HUES6 (cell line): ENCODE data around the gene ASPRV1.

Experiments used
- H3K27ac ChIP-seq: 2 replicates; pipeline ENCODE4 v1.7.0; 2013; ENCODE audit warnings: low read depth, mild to moderate bottlenecking, low read length, inconsistent platforms
- H3K27me3 ChIP-seq: 2 replicates; pipeline ENCODE4 v1.6.1; 2013; ENCODE audit warnings: low read length; ENCODE audit not compliant: control insufficient read depth, insufficient read depth
- H3K36me3 ChIP-seq: 2 replicates; pipeline ENCODE4 v1.6.1; 2013; ENCODE audit warnings: low read length; ENCODE audit not compliant: control insufficient read depth, insufficient read depth
- H3K4me1 ChIP-seq: 2 replicates; pipeline ENCODE4 v1.6.1; 2013; ENCODE audit warnings: low read length; ENCODE audit not compliant: control insufficient read depth, insufficient read depth
- H3K4me3 ChIP-seq: 2 replicates; pipeline ENCODE4 v1.5.1; 2013; ENCODE audit warnings: low read depth, low read length
- H3K9ac ChIP-seq: one replicate; pipeline ENCODE4 v1.6.1; 2013; ENCODE audit warnings: mild to moderate bottlenecking, low read length
- H3K9me3 ChIP-seq: 2 replicates; pipeline ENCODE4 v1.6.1; 2013; ENCODE audit warnings: low read depth, low read length; ENCODE audit not compliant: control insufficient read depth, insufficient read depth

ASPRV1 gene

GRCh38 chr2:69973335-69973735 lies 11.9 kb upstream of the ASPRV1 start:
- peaks cover 3% of the 10 kb centered on the region for H3K4me1 ChIP-seq
- no peaks in the 10 kb centered on the region for H3K9me3 ChIP-seq
- H3K9ac ChIP-seq, result no peak overlapping the region
- no peak overlapping the region for H3K27ac ChIP-seq
- H3K36me3 ChIP-seq, result no peaks in the 10 kb centered on the region
- no peaks in the 10 kb centered on the region; the same call in 1 of the 2 replicates for H3K27me3 ChIP-seq
- H3K4me3 ChIP-seq, result no peak overlapping the region

GRCh38 chr2:69972822-69973221 lies 11.4 kb upstream of the ASPRV1 start:
- no peaks in the 10 kb centered on the region for H3K9me3 ChIP-seq
- H3K4me1 ChIP-seq, result no peaks in the 10 kb centered on the region; the same call in 1 of the 2 replicates
- H3K36me3 ChIP-seq, result no peaks in the 10 kb centered on the region
- no peak overlapping the region for H3K9ac ChIP-seq
- no peaks in the 10 kb centered on the region; the same call in 1 of the 2 replicates for H3K27me3 ChIP-seq
- no peak overlapping the region for H3K4me3 ChIP-seq
- no peak overlapping the region for H3K27ac ChIP-seq

GRCh38 chr2:69969991-69970390 lies 8.6 kb upstream of the ASPRV1 start:
- Histone ChIP-seq H3K9me3 (no peaks in the 10 kb centered on the region), H3K4me1 (no peaks in the 10 kb centered on the region; the same call in 1 of the 2 replicates), H3K4me3 (no peak overlapping the region), H3K9ac (no peak overlapping the region), H3K27me3 (no peaks in the 10 kb centered on the region; the same call in 1 of the 2 replicates), H3K27ac (no peak overlapping the region), H3K36me3 (no peaks in the 10 kb centered on the region)

- Histone ChIP-seq H3K9ac (no peak overlapping the region), H3K27ac (no peak overlapping the region), H3K27me3 (no peaks in the 10 kb centered on the region; the same call in 1 of the 2 replicates), H3K4me3 (no peak overlapping the region), H3K4me1 (peaks cover 4% of the 10 kb centered on the region; the same call in 1 of the 2 replicates), H3K9me3 (no peaks in the 10 kb centered on the region), H3K36me3 (no peaks in the 10 kb centered on the region)
Observed at GRCh38 chr2:69969126-69969983, 7.9 kb upstream of the ASPRV1 start.

GRCh38 chr2:69968609-69969008 lies 7.2 kb upstream of the ASPRV1 start:
- H3K4me1 ChIP-seq, result peaks cover 11% of the 10 kb centered on the region
- H3K4me3 ChIP-seq, result no peak overlapping the region
- H3K9ac ChIP-seq, result no peak overlapping the region
- no peaks in the 10 kb centered on the region; the same call in 1 of the 2 replicates for H3K27me3 ChIP-seq
- H3K27ac ChIP-seq, result no peak overlapping the region
- no peaks in the 10 kb centered on the region for H3K9me3 ChIP-seq
- H3K36me3 ChIP-seq, result no peaks in the 10 kb centered on the region

GRCh38 chr2:69966496-69966895 lies 5.1 kb upstream of the ASPRV1 start:
- Histone ChIP-seq H3K9me3 (no peaks in the 10 kb centered on the region), H3K4me3 (no peak overlapping the region), H3K4me1 (peaks cover 13% of the 10 kb centered on the region), H3K27ac (no peak overlapping the region), H3K27me3 (no peaks in the 10 kb centered on the region; the same call in 1 of the 2 replicates), H3K36me3 (no peaks in the 10 kb centered on the region), H3K9ac (no peak overlapping the region)

- Histone ChIP-seq H3K4me1 (peaks cover 13% of the 10 kb centered on the region), H3K9me3 (no peaks in the 10 kb centered on the region), H3K4me3 (no peak overlapping the region), H3K36me3 (no peaks in the 10 kb centered on the region), H3K27ac (no peak overlapping the region), H3K9ac (no peak overlapping the region), H3K27me3 (no peaks in the 10 kb centered on the region; the same call in 1 of the 2 replicates)
Observed at GRCh38 chr2:69965756-69966445, 4.5 kb upstream of the ASPRV1 start.

GRCh38 chr2:69964353-69964841 lies 3.0 kb upstream of the ASPRV1 start:
- no peaks in the 10 kb centered on the region for H3K9me3 ChIP-seq
- H3K4me1 ChIP-seq, result peaks cover 13% of the 10 kb centered on the region
- H3K27ac ChIP-seq, result no peak overlapping the region
- H3K27me3 ChIP-seq, result no peaks in the 10 kb centered on the region; the same call in 1 of the 2 replicates
- no peak overlapping the region for H3K4me3 ChIP-seq
- no peaks in the 10 kb centered on the region for H3K36me3 ChIP-seq
- H3K9ac ChIP-seq, result no peak overlapping the region

- no peak overlapping the region for H3K9ac ChIP-seq
- H3K4me3 ChIP-seq, result no peak overlapping the region
- H3K27ac ChIP-seq, result no peak overlapping the region
- H3K27me3 ChIP-seq, result no peaks in the 10 kb centered on the region; the same call in 1 of the 2 replicates
- H3K9me3 ChIP-seq, result no peaks in the 10 kb centered on the region
- peaks cover 13% of the 10 kb centered on the region for H3K4me1 ChIP-seq
- no peaks in the 10 kb centered on the region for H3K36me3 ChIP-seq
Observed at GRCh38 chr2:69962986-69963730, 1.7 kb upstream of the ASPRV1 start.

- peaks cover 13% of the 10 kb centered on the region for H3K4me1 ChIP-seq
- H3K27ac ChIP-seq, result no peak overlapping the region
- H3K9ac ChIP-seq, result no peak overlapping the region
- peaks cover 12% of the 10 kb centered on the region; the same call in 1 of the 2 replicates for H3K27me3 ChIP-seq
- H3K9me3 ChIP-seq, result no peaks in the 10 kb centered on the region
- H3K4me3 ChIP-seq, result no peak overlapping the region
- H3K36me3 ChIP-seq, result no peaks in the 10 kb centered on the region
Observed at GRCh38 chr2:69960821-69961220, 610 bp downstream of the ASPRV1 start.
